Keratinocyte (primary cell): ENCODE data around the gene SPOCK1.

Experiments
- CTCF ChIP-seq, 3 experiments: IDR thresholded peaks in 1 of 3; conservative IDR thresholded peaks in 1 of 3; optimal IDR thresholded peaks in 1 of 3; 2 replicates in 2 of 3; 3 replicates in 1 of 3; pipeline versions ENCODE3 to v1.5.1; 2011; ENCODE audit warnings: low read length in 3 of 3, mild to moderate bottlenecking in 3 of 3, moderate library complexity in 2 of 3, control low read depth in 1 of 3, inconsistent platforms in 1 of 3; ENCODE audit not compliant: insufficient read depth in 2 of 3; ENCODE audit errors: extremely low read depth in 1 of 3
- EZH2 ChIP-seq: IDR thresholded peaks from one replicate; pipeline ENCODE4 v1.6.1; 2012; ENCODE audit warnings: inconsistent platforms, mild to moderate bottlenecking, low read length, moderate library complexity

- TF ChIP-seq CTCF (optimal IDR thresholded peaks at IDR 0.05 in 1 of 3, IDR thresholded peaks at IDR 0.05 in 1 of 3, conservative IDR thresholded peaks at IDR 0.05 in 1 of 3; ENCODE audit: extremely low read depth in 1 of 3, insufficient read depth in 2 of 3, low read length in 3 of 3) = no peak
- no peak for TF ChIP-seq EZH2
Measured at GRCh38 chr5:137236252-137236651, 262.9 kb downstream of the SPOCK1 start.
